GM12891 (cell line): ENCODE data around the gene KY.

Source experiments
- POLR2A ChIP-seq: IDR thresholded peaks from 2 replicates; pipeline ENCODE4 v1.6.1; 2011; ENCODE audit warnings: low read depth, low read length, control low read depth
- POLR2AphosphoS5 ChIP-seq: IDR thresholded peaks from 2 replicates; pipeline ENCODE4 v1.6.1; 2011; ENCODE audit warnings: low read depth, low read length, control low read depth
- TAF1 ChIP-seq: IDR thresholded peaks from 2 replicates; pipeline ENCODE4 v1.6.1; 2011; ENCODE audit warnings: low read depth, low read length, control low read depth

DNA sequence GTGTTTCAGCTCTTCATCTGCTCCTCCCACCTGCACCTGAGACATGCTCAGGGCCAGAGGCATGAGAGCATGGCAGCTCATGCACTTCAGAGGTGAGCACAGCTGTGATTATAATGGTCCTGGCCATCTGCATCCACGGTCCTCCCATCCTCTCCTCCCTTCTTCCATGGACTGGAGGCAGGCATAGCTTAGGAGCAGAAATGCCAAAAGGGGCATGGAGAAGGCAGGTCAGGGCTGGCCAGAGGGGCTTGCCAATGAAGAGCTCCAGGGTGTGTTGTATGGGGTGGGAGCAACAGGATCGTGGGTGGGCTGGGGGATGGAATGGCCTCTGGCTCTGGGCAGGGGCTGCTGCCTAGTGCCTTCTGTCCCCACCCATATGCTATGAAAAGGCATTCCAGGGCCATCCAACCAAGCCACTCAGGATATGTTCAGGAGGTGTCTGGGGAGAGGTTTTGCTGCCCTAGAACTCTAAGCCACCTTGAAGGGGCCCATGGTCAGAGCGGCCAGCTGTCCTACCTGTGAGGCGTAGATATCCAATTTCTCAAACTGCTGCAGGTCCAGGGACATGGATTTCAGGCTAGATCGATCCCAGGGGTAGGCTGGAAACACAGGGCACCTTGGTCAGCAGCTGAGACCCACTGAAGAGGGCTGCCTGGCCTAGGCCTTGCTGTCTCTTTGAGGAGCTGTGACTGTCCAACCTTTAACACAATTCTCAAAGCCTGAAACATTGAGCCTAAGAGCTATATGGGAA is 26.1 kb downstream of the KY start:
- TF ChIP-seq POLR2A (no peak), POLR2AphosphoS5 (no peak), TAF1 (no peak)
